HG03565 (cell line): ENCODE data around the gene ALDH5A1.
"Not testable (repeated sequence)": the region's sequence is repeated elsewhere in the genome, so short reads cannot be mapped to it uniquely, and the experiment has no call there.

Experiments
- ATAC-seq: cut with Tn5 transposase; IDR thresholded peaks from one replicate; pipeline ENCODE4 v1.9.1; 2021; ENCODE audit warnings: mild to moderate bottlenecking, moderate library complexity; ENCODE audit not compliant: unreplicated experiment

ALDH5A1 gene

DNA sequence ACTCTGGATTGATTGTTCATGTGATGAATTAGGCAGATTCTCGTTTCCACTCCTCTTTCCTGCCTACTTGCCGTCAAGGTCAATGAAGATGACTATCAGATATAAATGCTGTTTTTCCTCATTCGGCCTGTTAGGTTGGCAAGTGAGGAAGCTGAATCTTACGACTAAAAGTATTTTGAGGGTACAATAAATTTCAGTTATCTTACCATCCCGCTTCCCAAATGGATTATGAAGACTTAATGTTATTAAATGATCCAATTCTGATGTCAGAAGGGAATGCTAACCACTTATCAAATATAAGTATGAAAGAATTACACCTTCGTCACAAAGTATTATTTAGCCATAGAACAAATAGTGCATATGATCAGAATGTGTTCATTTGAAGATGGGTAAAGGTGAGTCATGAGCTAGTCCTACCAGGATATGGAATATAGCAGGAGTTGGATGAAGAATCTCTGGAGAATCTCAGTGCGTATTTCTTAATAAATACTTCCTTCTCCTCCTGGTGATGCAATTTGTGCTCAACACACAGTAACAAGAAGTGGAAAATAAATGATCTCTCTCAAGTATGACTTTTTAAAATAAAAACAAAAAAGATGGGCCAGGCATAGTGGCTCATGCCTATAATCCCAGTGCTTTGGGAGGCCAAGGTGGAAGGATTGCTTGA, 10.0 kb upstream of the ALDH5A1 start:
- ATAC-seq, result no peak

DNA sequence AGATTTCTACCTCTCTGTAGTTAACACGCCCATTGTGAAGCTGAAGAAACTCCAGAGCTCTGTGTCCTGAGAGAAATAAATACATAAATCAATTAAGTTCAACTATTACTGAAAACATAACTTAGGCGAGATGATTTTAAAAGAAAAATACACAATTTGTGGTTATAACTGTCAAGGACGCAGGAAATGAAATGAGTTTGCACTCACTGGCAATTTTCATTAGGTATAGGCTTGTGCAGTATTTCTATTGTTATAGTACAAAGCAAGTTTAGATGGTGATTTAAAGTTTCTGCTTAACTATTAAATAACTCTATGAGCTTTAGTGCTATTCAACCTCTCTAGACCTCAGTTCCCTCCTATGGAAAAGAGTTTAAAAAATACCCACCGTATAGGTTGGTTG, 8.7 kb upstream of the ALDH5A1 start:
- no peak for ATAC-seq

DNA sequence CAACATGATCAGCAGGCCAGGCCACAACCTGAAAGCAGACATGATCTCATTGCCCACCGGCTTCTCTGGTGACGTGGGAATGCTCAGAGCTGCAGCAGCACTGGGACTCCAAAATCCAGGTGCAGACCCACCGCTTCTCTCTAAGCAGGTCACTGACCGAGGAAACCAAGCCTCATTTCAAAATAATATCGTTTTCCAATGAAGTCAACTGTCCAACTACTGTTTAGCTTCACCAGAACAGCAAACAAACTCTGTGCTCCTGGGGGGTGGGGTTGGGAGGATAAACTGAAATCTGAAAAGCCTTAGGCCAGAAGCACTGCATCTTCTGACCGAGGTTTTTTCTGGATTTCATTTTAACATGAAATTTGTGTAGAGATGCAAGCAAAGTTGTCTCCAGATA, 5.3 kb upstream of the ALDH5A1 start, which contains the start of gene GPLD1:
TSS of gene GPLD1 (minus strand) at position 109 of the 400 bp plus-strand sequence. CDS start at position 42, 67 bp downstream.
- ATAC-seq, result no peak

- ATAC-seq, result no peak
Observed at GRCh38 chr6:24489881-24490280, 4.9 kb upstream of the ALDH5A1 start.

DNA sequence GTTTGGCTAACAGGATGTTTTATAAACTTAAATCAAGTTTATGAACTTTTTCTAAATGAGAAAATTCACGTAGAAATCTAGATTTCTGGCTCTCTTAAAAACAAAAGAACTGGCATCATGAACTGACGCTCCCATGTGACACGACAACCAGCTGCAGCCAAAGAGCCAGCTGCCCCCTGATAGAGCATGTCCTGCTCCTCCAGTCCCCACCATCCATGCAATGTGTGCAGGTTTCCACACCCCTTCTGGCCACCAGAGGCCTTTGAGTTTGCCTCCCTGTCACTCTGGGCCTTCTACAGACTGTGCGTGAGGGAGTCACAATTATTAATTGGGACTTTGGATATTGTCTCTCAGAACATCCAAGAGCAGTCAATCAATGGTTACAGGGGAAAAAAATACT, 3.8 kb upstream of the ALDH5A1 start:
- no peak for ATAC-seq

- ATAC-seq, result no peak
Observed at GRCh38 chr6:24492475-24492874, 2.3 kb upstream of the ALDH5A1 start.

GRCh38 chr6:24493945-24494820, 586 bp upstream of the ALDH5A1 start:
- no peak for ATAC-seq

GRCh38 chr6:24497254-24497970, 2.6 kb downstream of the ALDH5A1 start:
- peak; percentile 33 for ATAC-seq

DNA sequence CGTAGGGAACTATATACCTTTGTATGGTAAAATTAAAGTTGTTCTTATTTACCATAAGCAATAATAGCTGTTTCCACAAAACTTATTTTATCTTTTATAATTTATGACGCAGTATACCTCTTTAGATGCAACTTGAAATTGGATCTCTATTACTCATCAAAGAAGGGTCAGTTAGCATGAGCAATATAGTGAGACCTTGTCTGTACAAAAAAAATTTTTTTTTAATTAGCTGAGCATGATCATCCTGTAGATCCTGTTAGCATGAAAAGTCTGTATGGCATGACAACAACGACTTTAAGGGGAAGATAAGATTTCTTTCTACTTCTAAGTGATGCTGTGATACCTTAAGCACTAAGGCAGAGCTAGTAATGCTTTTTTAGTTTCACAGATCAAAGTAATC, 5.9 kb downstream of the ALDH5A1 start:
- no peak for ATAC-seq

DNA sequence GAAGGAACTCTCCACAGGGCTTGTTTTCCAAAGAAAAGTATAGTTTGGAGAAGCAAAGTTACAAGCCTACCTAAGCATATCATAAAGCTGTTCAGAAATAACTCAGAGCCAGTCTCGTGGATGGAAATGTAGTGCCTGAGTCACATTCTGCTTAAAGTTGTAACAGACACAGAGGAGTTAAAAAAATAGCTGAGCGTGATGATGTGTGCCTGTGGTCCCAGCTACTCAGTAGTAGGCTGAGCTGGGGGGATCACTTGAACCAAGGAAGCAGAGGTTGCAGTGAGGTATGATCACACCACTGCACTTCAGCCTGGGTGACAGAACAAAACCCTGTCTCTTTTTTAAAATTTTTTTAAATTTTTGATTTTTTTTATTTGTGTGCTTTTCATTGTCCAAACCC, 6.6 kb downstream of the ALDH5A1 start:
- no peak for ATAC-seq

DNA sequence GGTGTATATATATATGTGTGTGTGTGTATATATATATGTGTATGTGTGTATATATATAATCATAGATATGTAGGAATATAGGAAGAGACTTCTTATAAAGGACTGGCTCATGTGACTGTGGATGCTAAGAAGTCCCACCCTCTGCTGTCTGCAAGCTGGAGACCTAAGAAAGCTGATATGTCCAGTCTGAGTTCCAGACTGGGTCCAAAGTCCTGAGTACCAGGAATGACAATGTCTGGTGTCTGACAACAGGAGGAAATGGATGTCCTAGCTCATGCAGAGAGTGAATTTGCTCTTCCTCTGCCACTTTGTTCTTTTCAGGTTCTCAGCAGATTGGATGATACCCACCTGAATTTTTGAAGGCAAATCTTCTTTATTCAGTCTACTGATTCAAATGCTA, 7.1 kb downstream of the ALDH5A1 start:
- ATAC-seq, result no peak

DNA sequence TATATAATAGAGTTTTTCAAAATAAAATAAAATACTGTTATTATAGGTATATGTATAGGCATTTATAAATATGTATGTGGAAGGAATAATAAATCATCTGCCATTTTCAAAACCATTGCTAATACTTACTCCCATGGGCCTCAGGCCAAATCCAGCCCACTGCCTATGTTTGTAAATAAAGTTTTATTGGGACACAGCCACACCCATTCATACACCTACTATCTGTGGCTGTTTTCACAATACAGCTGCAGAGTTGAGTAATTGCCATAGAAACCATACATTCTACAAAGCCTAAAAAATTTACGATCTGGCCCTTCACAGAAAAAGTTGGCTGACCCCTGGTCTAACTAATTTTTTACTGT, 9.5 kb downstream of the ALDH5A1 start:
- no peak for ATAC-seq

- no peak for ATAC-seq
Observed at GRCh38 chr6:24504649-24505586, 10.1 kb downstream of the ALDH5A1 start.

DNA sequence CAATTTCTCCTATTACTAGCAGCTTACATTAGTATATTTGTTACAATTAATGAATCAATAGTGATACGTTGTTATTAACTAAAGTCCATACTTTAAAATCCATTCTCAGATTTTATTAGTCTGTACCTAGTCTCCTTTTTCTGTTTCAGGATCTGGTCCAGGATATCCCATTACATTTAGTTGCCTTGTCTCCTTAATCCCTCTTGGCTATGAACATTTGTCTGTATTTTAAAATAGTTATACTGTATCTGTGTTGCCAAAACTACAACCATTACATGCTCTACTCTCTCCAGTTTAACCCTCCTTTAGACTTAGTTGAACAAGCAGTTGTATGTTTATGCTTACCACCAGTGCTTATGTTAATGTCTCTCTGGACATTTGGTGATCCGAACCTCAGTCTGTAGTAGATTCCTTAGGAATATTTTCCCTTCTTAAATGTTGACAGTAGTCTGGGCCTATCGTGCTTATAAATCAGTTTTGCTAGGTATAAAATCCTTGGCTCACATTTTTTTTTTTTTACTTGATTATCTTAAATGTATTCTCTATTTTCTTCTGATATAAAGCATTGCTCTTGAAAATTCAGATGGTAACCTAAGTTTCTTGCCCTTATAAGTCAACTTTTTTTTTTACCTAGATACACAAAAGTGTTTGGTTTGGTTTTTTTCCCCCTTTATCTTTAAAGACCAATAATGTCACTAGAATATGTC, 12.2 kb downstream of the ALDH5A1 start:
- ATAC-seq, result no peak

DNA sequence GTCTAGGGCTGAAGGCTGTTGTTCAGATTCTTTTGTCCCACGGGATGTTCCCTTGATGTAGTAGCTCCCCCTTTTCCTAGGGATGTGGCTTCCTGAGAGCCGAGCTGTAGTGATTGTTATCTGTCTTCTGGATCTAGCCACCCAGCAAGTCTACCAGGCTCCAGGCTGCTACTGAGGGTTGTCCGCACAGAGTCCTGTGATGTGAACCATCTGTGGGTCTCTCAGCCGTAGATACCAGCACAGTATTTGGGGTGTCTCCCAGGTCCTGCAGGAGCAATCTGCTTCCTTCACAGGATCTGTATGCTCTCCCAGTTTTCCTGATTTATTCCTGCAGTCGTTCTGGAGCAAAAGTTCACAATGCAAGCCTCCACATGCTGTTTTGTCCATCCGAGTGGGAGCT, 17.2 kb downstream of the ALDH5A1 start:
- ATAC-seq, result not testable (repeated sequence)

DNA sequence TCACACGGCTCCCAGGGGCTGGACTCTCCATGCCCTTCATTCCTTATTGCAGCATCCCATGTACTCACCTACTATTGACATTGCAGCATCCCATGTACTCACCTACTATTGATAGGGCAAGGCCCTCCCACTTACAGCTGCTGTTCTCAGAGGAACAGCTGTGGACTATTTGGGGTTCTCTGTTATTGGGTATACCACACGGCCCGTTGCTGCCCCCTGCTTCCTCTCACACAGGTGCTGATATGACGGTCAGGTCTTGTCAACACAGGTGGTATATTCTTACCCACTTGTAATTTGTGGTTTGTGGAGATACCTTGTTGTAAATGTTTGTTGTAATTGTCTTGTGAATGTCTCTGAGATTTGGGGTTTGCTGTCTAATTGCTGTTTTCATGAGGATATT, 18.8 kb downstream of the ALDH5A1 start:
- ATAC-seq, result no peak

GRCh38 chr6:24517659-24518543, 23.1 kb downstream of the ALDH5A1 start:
- ATAC-seq, result peak; percentile 63

DNA sequence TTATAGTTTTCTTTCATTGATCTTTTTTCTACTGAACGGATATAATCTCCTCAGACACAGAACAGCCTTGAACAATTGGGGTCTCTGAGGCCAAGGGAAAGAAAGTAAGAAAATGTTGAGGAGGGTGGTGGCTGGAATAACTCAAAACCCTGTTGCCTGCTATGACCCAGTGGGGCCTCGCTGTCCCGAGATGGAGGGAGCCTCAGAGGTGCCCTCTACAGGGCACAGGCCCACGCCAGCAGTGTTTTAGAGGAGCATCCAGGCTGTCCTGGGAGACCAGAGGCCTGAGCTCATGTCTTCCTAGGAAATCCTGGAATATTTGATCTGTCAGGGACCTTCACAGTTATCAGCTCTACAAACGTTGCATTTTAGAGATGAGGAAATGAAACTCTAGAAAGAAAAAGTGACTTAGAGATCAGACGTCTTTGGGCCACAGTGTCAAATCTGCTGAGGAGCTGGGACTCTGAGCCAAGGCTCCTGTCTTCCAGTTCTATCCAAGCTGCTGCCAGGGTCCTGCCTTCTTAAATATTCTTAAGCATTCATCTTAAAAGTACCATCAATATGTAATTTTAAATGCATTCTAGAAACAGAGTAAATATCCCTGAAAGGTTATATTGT, 26.3 kb downstream of the ALDH5A1 start:
- ATAC-seq, result no peak
